Posterior cingulate gyrus (tissue), 11 donors: ENCODE data around the gene LRRFIP2.
"Not testable (repeated sequence)": the region's sequence is repeated elsewhere in the genome, so short reads cannot be mapped to it uniquely, and the experiment has no call there.

Experiments
- DNase-seq, 10 donors: peaks; one replicate each; pipeline versions ENCODE4 v3.0.0 to v3.0.0-alpha.2; 2020 to 2021; ENCODE audit warnings: mixed read lengths in 3 of 10
- intact Hi-C: fragments of 100-400 bp; cut with DNase I; formaldehyde crosslinking; loops from one replicate; pipeline ENCODE4 v1.15.1; 2023

Gene LRRFIP2

GRCh38 chr3:37174532-37175126 is at the start of gene LRRFIP2:
LRRFIP2 (minus strand) TSS chr3:37174582; CDS start chr3:37148983, 25,599 bp downstream.
- intact Hi-C loops: no loop called here
- no peak for DNase-seq

GRCh38 chr3:37223576-37223975 is 49.2 kb upstream of the LRRFIP2 start:
- DNase-seq: no peak
- intact Hi-C loops: no loop called here

- DNase-seq: no peak
- intact Hi-C loops: no loop called here
Measured at GRCh38 chr3:37223141-37223558, 48.8 kb upstream of the LRRFIP2 start.

- intact Hi-C loops: not testable (repeated sequence)
Measured at GRCh38 chr3:37222542-37222941, 48.2 kb upstream of the LRRFIP2 start.

GRCh38 chr3:37221407-37221806 is 47.0 kb upstream of the LRRFIP2 start:
- intact Hi-C loops: no loop called here
- no peak for DNase-seq

More at GRCh38 chr3:37222542-37222941, 48.2 kb upstream of the LRRFIP2 start:
- not testable (repeated sequence) for DNase-seq

GRCh38 chr3:37219266-37219665 is 44.9 kb upstream of the LRRFIP2 start:
- DNase-seq: no peak
- intact Hi-C loops: no loop called here

- intact Hi-C loops: no loop called here
- peak in 2 of 10 donors; percentile 8 to 17 for DNase-seq
Measured at GRCh38 chr3:37218206-37218605, 43.8 kb upstream of the LRRFIP2 start.

- intact Hi-C loops: no loop called here
Measured at GRCh38 chr3:37217098-37217849, 42.9 kb upstream of the LRRFIP2 start.

GRCh38 chr3:37216597-37217097 is 42.3 kb upstream of the LRRFIP2 start:
- DNase-seq: no peak
- intact Hi-C loops: no loop called here

More at GRCh38 chr3:37217098-37217849, 42.9 kb upstream of the LRRFIP2 start:
- no peak for DNase-seq

- DNase-seq: no peak
- intact Hi-C loops: loop anchor here (5.0 kb wide), 1 partner anchor 222 kb away; the partner anchor contains the start of genes EPM2AIP1 and MLH1
Measured at GRCh38 chr3:37214076-37214475, 39.7 kb upstream of the LRRFIP2 start.

GRCh38 chr3:37210230-37210629 is 35.8 kb upstream of the LRRFIP2 start:
- peak in 2 of 10 donors; percentile 9 to 29 for DNase-seq
- intact Hi-C loops: loop anchor here (5.0 kb wide), 1 partner anchor 218 kb away; the partner anchor contains the start of genes EPM2AIP1 and MLH1

- DNase-seq, intact Hi-C loops: not testable (repeated sequence)
Measured at GRCh38 chr3:37208576-37208975, 34.2 kb upstream of the LRRFIP2 start.

GRCh38 chr3:37208008-37208407 is 33.6 kb upstream of the LRRFIP2 start:
- DNase-seq, intact Hi-C loops: not testable (repeated sequence)

GRCh38 chr3:37206041-37206440 is 31.7 kb upstream of the LRRFIP2 start:
- DNase-seq, intact Hi-C loops: not testable (repeated sequence)

- intact Hi-C loops: no loop called here
- no peak for DNase-seq
Measured at GRCh38 chr3:37204314-37204713, 29.9 kb upstream of the LRRFIP2 start.

- intact Hi-C loops: no loop called here
- peak in 1 of 10 donors; percentile 12 for DNase-seq
Measured at GRCh38 chr3:37202035-37202434, 27.7 kb upstream of the LRRFIP2 start.

GRCh38 chr3:37200141-37200540 is 25.8 kb upstream of the LRRFIP2 start:
- intact Hi-C loops: no loop called here
- no peak for DNase-seq

GRCh38 chr3:37198996-37199395 is 24.6 kb upstream of the LRRFIP2 start:
- DNase-seq: no peak
- intact Hi-C loops: no loop called here

- intact Hi-C loops: no loop called here
Measured at GRCh38 chr3:37198547-37198946, 24.2 kb upstream of the LRRFIP2 start.

GRCh38 chr3:37197810-37198371 is 23.5 kb upstream of the LRRFIP2 start:
- DNase-seq: no peak
- intact Hi-C loops: no loop called here

More at GRCh38 chr3:37198547-37198946, 24.2 kb upstream of the LRRFIP2 start:
- DNase-seq: no peak

GRCh38 chr3:37194533-37194932 is 20.2 kb upstream of the LRRFIP2 start:
- intact Hi-C loops: no loop called here
- DNase-seq: no peak
